Activated CD8-positive, alpha-beta memory T cell treated with anti-CD3 and anti-CD28 coated beads for 48 hours (primary cell): ENCODE results near the gene THEM5.

Source experiments
- DNase-seq, 3 experiments: peaks; one replicate each; pipeline ENCODE4 v3.0.0-alpha.2; 2020; ENCODE audit warnings: low read depth in 2 of 3, low spot score in 2 of 3

The THEM5 gene

DNA sequence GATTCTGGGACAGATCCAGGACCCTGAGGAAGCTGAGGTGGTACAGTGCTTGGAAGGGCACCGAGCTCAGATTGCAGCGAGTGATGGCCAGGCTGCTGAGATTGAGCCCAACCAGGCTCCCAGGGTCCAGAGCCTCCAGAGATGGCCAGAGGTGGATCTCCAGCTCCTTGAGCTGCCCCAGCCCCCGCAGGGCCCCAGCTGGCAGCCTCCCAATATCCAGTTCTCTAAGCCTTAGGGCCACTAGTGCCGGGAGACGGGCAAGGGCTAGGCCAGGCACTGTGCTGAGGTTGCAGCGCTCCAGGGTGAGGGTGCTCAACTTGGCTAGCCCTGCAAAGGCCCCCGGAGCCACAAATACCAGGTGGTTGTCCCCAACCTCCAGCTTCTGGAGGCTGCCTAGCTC is 51.7 kb downstream of the THEM5 start:
- DNase-seq, result no peak

- DNase-seq, result no peak
These were observed 52.1 kb downstream of the THEM5 start for GRCh38 chr1:151801310-151801820.

GRCh38 chr1:151800830-151801229 is 52.7 kb downstream of the THEM5 start:
- DNase-seq, result no peak

- no peak for DNase-seq
These were observed 54.1 kb downstream of the THEM5 start for GRCh38 chr1:151799179-151800022.

GRCh38 chr1:151798571-151798970 is 54.9 kb downstream of the THEM5 start:
- no peak for DNase-seq
